ENCODE measurements around the gene PCBP3.

- TF ChIP-seq CTCF (IDR thresholded peaks at IDR 0.05) (no peak), POLR2A (IDR thresholded peaks at IDR 0.05) (no peak), POLR2AphosphoS5 (IDR thresholded peaks at IDR 0.05) (no peak)
These were observed 250.4 kb downstream of the PCBP3 start for GRCh38 chr21:45893740-45894449.
